Body of pancreas (tissue), 4 donors: ENCODE results near the gene HOXA10.

ENCODE experiments used
- POLR2A ChIP-seq, 3 donors: fragments of 450-650 bp; IDR thresholded peaks; one replicate each; pipeline ENCODE4 v1.6.1; 2016; ENCODE audit warnings: antibody characterized with exemption in 3 of 3, mild to moderate bottlenecking in 2 of 3
- TF ChIP-seq, protein P1 (sequence below), 7 experiments: fragments of 450-650 bp in 4 of 7; fragments of 200-600 bp in 3 of 7; sonication (generic) in 3 of 7; IDR thresholded peaks; one replicate each; pipeline ENCODE4 v1.5.1; 2016 to 2019; ENCODE audit warnings: antibody characterized with exemption in 7 of 7

DNA sequence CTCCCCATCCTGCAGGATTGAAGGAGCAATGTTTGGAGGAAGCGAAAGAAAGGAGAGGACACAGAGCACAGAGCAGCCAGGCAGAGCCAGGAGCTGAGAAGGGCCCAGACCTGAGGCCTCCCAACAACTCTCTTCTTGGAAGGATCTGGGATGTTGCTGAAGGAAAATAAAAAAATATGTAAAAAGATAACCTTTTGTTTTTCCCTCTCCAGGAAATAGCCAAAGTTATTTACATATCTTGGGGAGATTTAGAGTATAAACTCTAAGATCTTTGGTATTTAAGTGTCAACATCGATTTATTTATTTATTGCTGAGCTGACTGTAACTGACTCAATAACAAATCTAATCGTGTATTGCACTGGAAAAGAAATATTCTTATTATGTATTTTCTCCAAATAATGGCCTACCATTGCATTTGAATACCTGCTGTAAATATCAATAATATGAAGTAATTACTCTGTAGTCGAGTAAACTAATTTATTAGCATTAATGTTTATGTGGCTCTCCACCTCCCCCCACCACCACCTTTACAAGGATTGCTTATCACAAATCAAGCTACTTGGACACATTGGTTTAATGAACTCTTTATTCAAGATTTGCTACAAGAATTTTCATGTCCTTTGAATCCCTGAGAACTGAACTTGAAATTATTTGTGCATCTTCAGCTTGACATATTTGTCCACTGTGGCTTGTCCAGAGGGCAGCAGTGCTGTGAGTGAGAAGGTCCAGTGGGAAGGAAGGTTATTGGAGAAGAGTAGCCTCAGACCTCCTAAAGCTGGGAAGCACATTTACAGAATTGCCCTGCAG lies 12.8 kb upstream of the HOXA10 start:
- TF ChIP-seq, protein P1, sequence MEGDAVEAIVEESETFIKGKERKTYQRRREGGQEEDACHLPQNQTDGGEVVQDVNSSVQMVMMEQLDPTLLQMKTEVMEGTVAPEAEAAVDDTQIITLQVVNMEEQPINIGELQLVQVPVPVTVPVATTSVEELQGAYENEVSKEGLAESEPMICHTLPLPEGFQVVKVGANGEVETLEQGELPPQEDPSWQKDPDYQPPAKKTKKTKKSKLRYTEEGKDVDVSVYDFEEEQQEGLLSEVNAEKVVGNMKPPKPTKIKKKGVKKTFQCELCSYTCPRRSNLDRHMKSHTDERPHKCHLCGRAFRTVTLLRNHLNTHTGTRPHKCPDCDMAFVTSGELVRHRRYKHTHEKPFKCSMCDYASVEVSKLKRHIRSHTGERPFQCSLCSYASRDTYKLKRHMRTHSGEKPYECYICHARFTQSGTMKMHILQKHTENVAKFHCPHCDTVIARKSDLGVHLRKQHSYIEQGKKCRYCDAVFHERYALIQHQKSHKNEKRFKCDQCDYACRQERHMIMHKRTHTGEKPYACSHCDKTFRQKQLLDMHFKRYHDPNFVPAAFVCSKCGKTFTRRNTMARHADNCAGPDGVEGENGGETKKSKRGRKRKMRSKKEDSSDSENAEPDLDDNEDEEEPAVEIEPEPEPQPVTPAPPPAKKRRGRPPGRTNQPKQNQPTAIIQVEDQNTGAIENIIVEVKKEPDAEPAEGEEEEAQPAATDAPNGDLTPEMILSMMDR (IDR thresholded peaks at IDR 0.05) = no peak
- TF ChIP-seq POLR2A (IDR thresholded peaks at IDR 0.05) = no peak
